ENCODE measurements around the gene KCNH2.

KCNH2 gene

GRCh38 chr7:150959739-150960734 lies 18.1 kb downstream of the KCNH2 start:
- no peak for DNase-seq

- DNase-seq = no peak
Measured at GRCh38 chr7:150959081-150959480, 19.0 kb downstream of the KCNH2 start.

GRCh38 chr7:150958597-150958996 lies 19.5 kb downstream of the KCNH2 start:
- DNase-seq = no peak

- DNase-seq = no peak
Measured at GRCh38 chr7:150958062-150958552, 20.0 kb downstream of the KCNH2 start.

GRCh38 chr7:150957133-150958020 lies 20.7 kb downstream of the KCNH2 start:
- DNase-seq = no peak

GRCh38 chr7:150956395-150957132 lies 21.6 kb downstream of the KCNH2 start:
- DNase-seq = no peak

- DNase-seq = no peak
Measured at GRCh38 chr7:150955519-150956394, 22.4 kb downstream of the KCNH2 start.

- DNase-seq = no peak
Measured at GRCh38 chr7:150954986-150955518, 23.1 kb downstream of the KCNH2 start.

GRCh38 chr7:150954201-150954985 lies 23.7 kb downstream of the KCNH2 start:
- DNase-seq = no peak

GRCh38 chr7:150953061-150953997 lies 24.8 kb downstream of the KCNH2 start:
- DNase-seq = no peak

- DNase-seq = no peak
Measured at GRCh38 chr7:150952331-150953050, 25.6 kb downstream of the KCNH2 start.

- no peak for DNase-seq
Measured at GRCh38 chr7:150951521-150951920, 26.6 kb downstream of the KCNH2 start.

- no peak for DNase-seq
Measured at GRCh38 chr7:150951181-150951520, 27.0 kb downstream of the KCNH2 start.

- no peak for DNase-seq
Measured at GRCh38 chr7:150950496-150951180, 27.5 kb downstream of the KCNH2 start.

- DNase-seq = no peak
Measured at GRCh38 chr7:150949971-150950491, 28.1 kb downstream of the KCNH2 start.

GRCh38 chr7:150949564-150949963 lies 28.6 kb downstream of the KCNH2 start:
- DNase-seq = no peak

- DNase-seq = no peak
Measured at GRCh38 chr7:150948791-150949251, 29.3 kb downstream of the KCNH2 start.

All from NCI-H524 treated with DMSO at 0.1 percent for 48 hours (cell line).